C4-2B (cell line): ENCODE results near the gene CLEC18A.

Source experiments
- CTCF ChIP-seq: fragments of 450-650 bp; conservative IDR thresholded peaks from 2 replicates; pipeline ENCODE4 v1.5.1; 2017; ENCODE audit warnings: mild to moderate bottlenecking
- ZFX ChIP-seq: fragments of 450-650 bp; IDR thresholded peaks from 2 replicates; pipeline ENCODE4 v1.6.1; 2017

- TF ChIP-seq CTCF, result no peak
- no peak for TF ChIP-seq ZFX
Measured at GRCh38 chr16:69934044-69934443, 17.1 kb upstream of the CLEC18A start.
